Cardiac muscle cell (in vitro differentiated cells and primary cell): ENCODE results near the gene MACROD2. TPM values are rescaled to one million over a fixed set of nuclear protein-coding genes. Genes with fewer than 3 reads are reported as not detected.

Experiments used
- DNase-seq, 2 donors: peaks; one replicate each; pipeline versions ENCODE4 v3.0.0 to v3.0.0-alpha.2; 2010 to 2017; ENCODE audit warnings: low read depth in 1 of 2, low spot score in 1 of 2
- H3K27ac ChIP-seq: fragments of 200-600 bp; sonication (generic); 2 replicates; pipeline ENCODE4 v1.5.1; 2016
- H3K27me3 ChIP-seq: fragments of 200-600 bp; sonication (generic); 2 replicates; pipeline ENCODE4 v1.6.0; 2016; ENCODE audit warnings: control low read depth
- H3K36me3 ChIP-seq: fragments of 200-600 bp; sonication (generic); 2 replicates; pipeline ENCODE4 v1.5.1; 2016; ENCODE audit warnings: control low read depth
- H3K4me1 ChIP-seq: fragments of 200-600 bp; sonication (generic); 2 replicates; pipeline ENCODE4 v1.8.1; 2017; ENCODE audit warnings: low read depth, mild to moderate bottlenecking, mixed run types
- H3K4me3 ChIP-seq: fragments of 200-600 bp; sonication (generic); 2 replicates; pipeline ENCODE4 v1.5.1; 2016; ENCODE audit warnings: mild to moderate bottlenecking
- H3K9me3 ChIP-seq: fragments of 200-600 bp; sonication (generic); 2 replicates; pipeline ENCODE4 v1.5.1; 2017; ENCODE audit warnings: low read depth, mild to moderate bottlenecking, control low read depth
- polyA plus RNA-seq: library from polyadenylated mRNA; unstranded; fragments of >200 nt; fragmentation: Nextera tagmentation; extraction: Ambion mirVana; gene quantifications from 2 replicates; pipeline ENCODE4 v1.2.1, GENCODE V29; 2016
- total RNA-seq: library from RNA; depleted of rRNA; stranded (reverse); fragments of >200 nt; gene quantifications from 2 replicates; pipeline ENCODE4 v1.2.3, GENCODE V29; 2016
- TF ChIP-seq, protein P1 (sequence below): IDR thresholded peaks from 2 replicates; pipeline ENCODE4 v1.5.1; 2012; ENCODE audit warnings: low read depth, mild to moderate bottlenecking, low read length

The MACROD2 gene
- total and polyA plus RNA-seq, 2 experiments from 2014 or later = 9.3 to 14.4 TPM

DNA sequence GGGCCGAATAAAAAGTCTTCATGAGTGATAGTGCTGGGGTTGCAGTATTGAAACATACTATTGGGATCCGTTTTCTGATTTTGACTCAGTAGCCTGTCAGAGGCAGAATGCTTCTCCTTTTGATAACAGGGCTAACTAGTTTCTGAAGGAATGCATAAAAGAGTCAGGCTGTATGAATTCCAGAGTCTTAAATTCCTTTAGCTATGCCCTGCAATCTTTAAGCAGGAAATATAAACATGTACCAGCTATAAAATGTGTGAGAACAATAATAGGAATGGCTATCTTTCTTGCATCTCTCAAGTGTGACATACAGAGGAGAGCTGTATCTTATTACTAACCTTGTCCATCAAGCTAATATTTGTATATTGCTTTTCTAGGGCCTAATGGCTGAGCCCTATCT, 1660.8 kb downstream of the MACROD2 start:
- TF ChIP-seq, protein P1, sequence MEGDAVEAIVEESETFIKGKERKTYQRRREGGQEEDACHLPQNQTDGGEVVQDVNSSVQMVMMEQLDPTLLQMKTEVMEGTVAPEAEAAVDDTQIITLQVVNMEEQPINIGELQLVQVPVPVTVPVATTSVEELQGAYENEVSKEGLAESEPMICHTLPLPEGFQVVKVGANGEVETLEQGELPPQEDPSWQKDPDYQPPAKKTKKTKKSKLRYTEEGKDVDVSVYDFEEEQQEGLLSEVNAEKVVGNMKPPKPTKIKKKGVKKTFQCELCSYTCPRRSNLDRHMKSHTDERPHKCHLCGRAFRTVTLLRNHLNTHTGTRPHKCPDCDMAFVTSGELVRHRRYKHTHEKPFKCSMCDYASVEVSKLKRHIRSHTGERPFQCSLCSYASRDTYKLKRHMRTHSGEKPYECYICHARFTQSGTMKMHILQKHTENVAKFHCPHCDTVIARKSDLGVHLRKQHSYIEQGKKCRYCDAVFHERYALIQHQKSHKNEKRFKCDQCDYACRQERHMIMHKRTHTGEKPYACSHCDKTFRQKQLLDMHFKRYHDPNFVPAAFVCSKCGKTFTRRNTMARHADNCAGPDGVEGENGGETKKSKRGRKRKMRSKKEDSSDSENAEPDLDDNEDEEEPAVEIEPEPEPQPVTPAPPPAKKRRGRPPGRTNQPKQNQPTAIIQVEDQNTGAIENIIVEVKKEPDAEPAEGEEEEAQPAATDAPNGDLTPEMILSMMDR = no peak

DNA sequence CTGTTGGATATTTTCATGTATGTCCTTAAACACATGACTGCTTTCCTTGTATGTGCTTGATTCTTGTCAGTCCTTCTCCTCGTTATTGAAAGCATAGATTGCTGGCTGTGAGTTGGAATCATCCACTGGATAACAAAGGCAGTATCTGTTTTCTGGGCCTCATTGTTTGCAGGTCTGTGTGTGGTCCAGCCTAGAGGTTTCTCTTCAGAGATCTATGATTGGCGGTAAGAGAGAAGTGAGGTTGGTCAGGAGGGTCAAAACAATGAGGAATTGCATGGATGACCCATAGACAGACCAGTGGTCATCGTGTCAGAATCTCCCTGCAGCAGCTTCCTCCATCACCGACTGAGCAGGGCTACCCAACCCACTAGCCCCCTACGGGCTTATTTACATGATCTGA, 1663.0 kb downstream of the MACROD2 start:
- Histone ChIP-seq H3K36me3 (no peaks in the 10 kb centered on the region), H3K4me1 (no peaks in the 10 kb centered on the region), H3K9me3 (no peaks in the 10 kb centered on the region), H3K27ac (no peak overlapping the region), H3K27me3 (no peaks in the 10 kb centered on the region), H3K4me3 (no peak overlapping the region)
- DNase-seq = no peak
- TF ChIP-seq, protein P1 = no peak

More for the DNA sequence above, 1660.8 kb downstream of the MACROD2 start:
- Histone ChIP-seq H3K4me1 (no peaks in the 10 kb centered on the region), H3K27ac (no peak overlapping the region), H3K27me3 (no peaks in the 10 kb centered on the region), H3K4me3 (no peak overlapping the region), H3K36me3 (no peaks in the 10 kb centered on the region), H3K9me3 (no peaks in the 10 kb centered on the region)
- no peak for DNase-seq

DNA sequence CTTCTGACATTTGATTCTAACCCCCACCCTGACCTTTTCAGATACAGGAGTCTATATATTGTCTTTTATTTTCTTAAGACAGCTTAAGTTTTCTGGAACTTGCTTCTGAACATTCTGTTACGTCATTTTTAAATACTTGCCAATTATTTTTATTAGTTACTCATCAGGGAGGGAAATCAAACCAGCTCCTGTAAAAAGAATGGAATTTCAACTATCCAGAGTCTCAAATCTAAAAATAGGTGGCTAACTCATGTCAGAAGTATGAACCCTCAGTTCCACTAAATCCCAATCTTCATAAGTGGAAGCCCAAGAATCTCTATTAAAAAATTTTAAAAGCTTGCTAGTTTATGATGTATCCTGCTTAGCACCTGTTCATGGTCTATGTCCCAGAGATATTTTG, 1677.9 kb downstream of the MACROD2 start:
- Histone ChIP-seq H3K4me1 (no peaks in the 10 kb centered on the region), H3K27me3 (no peaks in the 10 kb centered on the region), H3K9me3 (no peaks in the 10 kb centered on the region), H3K36me3 (no peaks in the 10 kb centered on the region), H3K4me3 (no peak overlapping the region), H3K27ac (no peak overlapping the region)
- TF ChIP-seq, protein P1 = no peak
- DNase-seq = peak; percentile 1 to 8

DNA sequence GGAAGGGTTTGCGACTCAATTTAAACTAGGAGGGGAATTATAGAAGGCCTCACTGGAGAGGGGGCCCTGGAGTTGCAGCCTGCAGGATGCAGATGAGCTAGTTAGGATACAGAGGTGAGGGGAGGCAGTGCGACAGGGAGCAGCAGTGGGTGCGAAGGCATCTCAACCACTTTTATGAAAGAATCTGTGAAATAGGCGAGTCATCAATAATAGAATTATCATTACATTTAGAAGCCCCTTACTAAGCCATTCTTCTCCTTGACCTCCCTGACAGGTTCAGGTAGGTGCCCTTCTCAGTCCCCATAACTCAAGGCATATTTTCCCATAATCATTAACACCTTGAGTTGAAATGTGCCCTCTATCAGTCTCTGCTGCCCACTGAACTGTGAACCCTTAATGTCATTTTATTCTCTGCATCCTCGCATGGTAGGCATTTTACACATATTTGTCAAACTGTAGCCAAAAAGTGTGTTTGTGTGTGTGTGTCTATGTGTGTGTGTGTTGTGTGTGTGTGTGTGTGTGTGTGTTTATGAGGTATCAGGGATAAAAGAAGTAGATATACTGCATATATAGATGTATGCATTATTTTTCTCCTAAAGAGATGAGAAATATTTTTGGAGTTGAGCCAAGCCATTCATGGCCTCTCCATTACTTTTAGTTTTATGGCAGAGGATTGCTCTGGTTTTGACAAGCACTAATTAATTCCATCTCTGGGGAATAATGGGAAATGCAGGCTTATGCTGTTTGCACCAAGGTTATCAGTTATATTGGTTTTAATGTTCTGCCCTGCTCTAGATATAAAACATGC, 1679.1 kb downstream of the MACROD2 start:
- H3K9me3 ChIP-seq = no peaks in the 10 kb centered on the region
- H3K36me3 ChIP-seq = no peaks in the 10 kb centered on the region
- H3K27ac ChIP-seq = no peak overlapping the region
- H3K27me3 ChIP-seq = no peaks in the 10 kb centered on the region
- no peak for DNase-seq
- H3K4me1 ChIP-seq = no peaks in the 10 kb centered on the region
- TF ChIP-seq, protein P1 = no peak
- H3K4me3 ChIP-seq = no peak overlapping the region

DNA sequence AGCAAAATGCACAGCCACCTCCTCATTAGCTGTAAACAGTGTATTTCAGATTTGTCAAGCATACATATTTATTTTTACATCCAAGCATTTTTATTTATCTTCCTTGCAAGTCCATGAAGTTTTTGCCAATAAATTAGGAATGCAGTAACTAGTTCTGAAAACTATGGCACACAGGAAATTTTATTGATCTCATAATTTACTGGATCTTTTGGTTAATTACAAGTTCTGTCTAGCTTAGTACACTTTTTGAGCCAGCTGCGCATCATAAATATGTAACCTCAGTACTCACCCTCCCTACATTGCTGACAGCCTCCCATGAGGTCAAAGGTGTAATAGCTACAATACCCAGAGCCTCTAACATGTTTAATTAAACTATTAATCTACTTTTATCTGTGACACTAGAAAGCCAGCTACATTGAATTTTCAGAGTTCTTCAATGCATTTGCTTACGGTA, 1679.8 kb downstream of the MACROD2 start:
- Histone ChIP-seq H3K9me3 (no peaks in the 10 kb centered on the region), H3K4me3 (no peak overlapping the region)
- no peak for DNase-seq

More for the DNA sequence above, 1679.8 kb downstream of the MACROD2 start:
- TF ChIP-seq, protein P1 = no peak
- no peak overlapping the region for H3K27ac ChIP-seq
- H3K27me3 ChIP-seq = no peaks in the 10 kb centered on the region
- H3K36me3 ChIP-seq = no peaks in the 10 kb centered on the region
- H3K4me1 ChIP-seq = no peaks in the 10 kb centered on the region
